Fibroblast of villous mesenchyme (primary cell): ENCODE results near the gene GGA1. TPM values are rescaled to one million over a fixed set of nuclear protein-coding genes. Genes with fewer than 3 reads are reported as not detected.
A peak's percentile ranks its signal among the peaks of the same experiment; 100 is the strongest.
"Not testable (repeated sequence)": the region's sequence is repeated elsewhere in the genome, so short reads cannot be mapped to it uniquely, and the experiment has no call there.

Experiments
- DNase-seq: peaks from one replicate; pipeline ENCODE4 v3.0.0-alpha.2; 2010; ENCODE audit warnings: low read depth
- H3K4me3 ChIP-seq: 2 replicates; pipeline ENCODE4 v1.5.1; 2011; ENCODE audit warnings: low read depth, mild to moderate bottlenecking, low read length
- CTCF ChIP-seq: IDR thresholded peaks from 2 replicates; pipeline ENCODE4 v1.5.1; 2012; ENCODE audit warnings: low read depth, mild to moderate bottlenecking, low read length; ENCODE audit not compliant: insufficient read depth
- total RNA-seq: library from RNA; depleted of rRNA; stranded (reverse); fragments of >200 nt; gene quantifications from 2 replicates; pipeline ENCODE4 v1.2.3, GENCODE V29; 2012

The GGA1 gene
- total RNA-seq, 1 donor, result 33.2 TPM

GRCh38 chr22:37591823-37592404 is 16.7 kb upstream of the GGA1 start:
- TF ChIP-seq CTCF, result no peak
- DNase-seq, result no peak
- no peak overlapping the region for H3K4me3 ChIP-seq

GRCh38 chr22:37594237-37594636 is 14.4 kb upstream of the GGA1 start:
- no peak for DNase-seq
- H3K4me3 ChIP-seq, result no peak overlapping the region
- no peak for TF ChIP-seq CTCF

- no peak overlapping the region for H3K4me3 ChIP-seq
- no peak for TF ChIP-seq CTCF
- DNase-seq, result no peak
Measured at GRCh38 chr22:37599153-37599552, 9.5 kb upstream of the GGA1 start.

GRCh38 chr22:37601203-37601539 is 7.5 kb upstream of the GGA1 start:
- no peak for TF ChIP-seq CTCF
- H3K4me3 ChIP-seq, result no peak overlapping the region
- DNase-seq, result no peak

- no peak overlapping the region for H3K4me3 ChIP-seq
- DNase-seq, result peak; percentile 55
- TF ChIP-seq CTCF, result no peak
Measured at GRCh38 chr22:37601540-37602442, 6.8 kb upstream of the GGA1 start.

GRCh38 chr22:37602546-37603277 is 5.9 kb upstream of the GGA1 start:
- H3K4me3 ChIP-seq, DNase-seq: not testable (repeated sequence)

- DNase-seq, result no peak
- TF ChIP-seq CTCF, result no peak
- H3K4me3 ChIP-seq, result no peak overlapping the region
Measured at GRCh38 chr22:37604074-37604473, 4.6 kb upstream of the GGA1 start.
